C4-2B (cell line): ENCODE data around the gene RALB.
"Not testable (repeated sequence)": the region's sequence is repeated elsewhere in the genome, so short reads cannot be mapped to it uniquely, and the experiment has no call there.

Experiments
- H3K27ac ChIP-seq: fragments of 450-650 bp; 2 replicates; pipeline ENCODE4 v1.5.1; 2017
- ZFX ChIP-seq: fragments of 450-650 bp; IDR thresholded peaks from 2 replicates; pipeline ENCODE4 v1.6.1; 2017
- TF ChIP-seq, protein P1 (sequence below): fragments of 450-650 bp; conservative IDR thresholded peaks from 2 replicates; pipeline ENCODE4 v1.5.1; 2017; ENCODE audit warnings: mild to moderate bottlenecking

RALB gene

DNA sequence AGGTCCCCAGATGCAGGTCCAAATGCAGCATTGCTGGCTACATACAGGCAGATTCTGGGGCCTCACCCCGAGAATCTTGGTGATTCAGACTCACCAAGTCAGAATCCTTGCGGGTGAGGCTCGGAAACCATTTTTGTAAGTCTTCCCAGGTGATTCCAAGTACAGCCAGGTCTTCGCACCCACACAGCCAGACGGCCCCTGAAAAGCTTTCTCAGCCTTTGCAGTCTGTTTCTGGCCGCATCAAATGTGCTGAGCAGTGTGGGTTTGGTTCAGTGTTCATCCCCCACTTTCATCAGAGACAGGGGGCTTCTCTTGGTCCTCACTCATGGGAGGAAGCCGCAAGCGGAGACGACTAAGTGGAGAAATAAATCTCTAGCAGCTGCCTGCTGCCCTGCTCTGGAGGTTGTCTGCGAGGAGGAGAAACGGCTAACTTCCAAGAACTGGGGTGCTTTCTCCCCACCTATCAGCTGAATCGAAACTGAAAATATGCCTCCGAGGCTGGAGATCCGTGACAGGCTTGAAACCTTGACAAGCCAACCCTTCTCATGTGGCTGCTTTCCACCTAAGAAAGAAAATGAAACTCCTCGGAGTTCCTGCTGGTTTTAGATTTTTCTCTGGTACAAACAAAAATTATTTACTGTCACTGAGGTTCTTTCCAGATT lies 20.5 kb upstream of the RALB start:
- no peak overlapping the region for H3K27ac ChIP-seq

DNA sequence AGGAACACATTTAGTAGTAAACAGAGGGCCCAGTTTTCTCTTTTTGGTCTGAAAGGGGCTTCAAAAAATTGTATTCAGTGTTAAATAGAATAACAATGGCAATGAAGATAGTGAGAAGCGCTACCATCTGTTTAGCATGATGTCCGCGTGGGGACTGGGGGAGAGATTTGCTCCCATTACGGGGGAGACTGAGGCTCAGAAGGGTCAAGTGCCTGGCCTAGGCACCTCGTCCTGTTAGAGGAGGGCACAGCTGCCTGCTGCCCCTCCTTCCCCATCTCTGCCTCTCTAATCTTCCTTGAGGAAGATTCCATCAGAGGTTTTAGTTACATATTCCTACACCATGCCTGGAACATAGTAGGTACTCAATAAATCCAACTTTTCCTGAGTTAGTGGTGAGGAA lies 19.4 kb upstream of the RALB start:
- no peak overlapping the region for H3K27ac ChIP-seq
- TF ChIP-seq ZFX = no peak
- TF ChIP-seq, protein P1, sequence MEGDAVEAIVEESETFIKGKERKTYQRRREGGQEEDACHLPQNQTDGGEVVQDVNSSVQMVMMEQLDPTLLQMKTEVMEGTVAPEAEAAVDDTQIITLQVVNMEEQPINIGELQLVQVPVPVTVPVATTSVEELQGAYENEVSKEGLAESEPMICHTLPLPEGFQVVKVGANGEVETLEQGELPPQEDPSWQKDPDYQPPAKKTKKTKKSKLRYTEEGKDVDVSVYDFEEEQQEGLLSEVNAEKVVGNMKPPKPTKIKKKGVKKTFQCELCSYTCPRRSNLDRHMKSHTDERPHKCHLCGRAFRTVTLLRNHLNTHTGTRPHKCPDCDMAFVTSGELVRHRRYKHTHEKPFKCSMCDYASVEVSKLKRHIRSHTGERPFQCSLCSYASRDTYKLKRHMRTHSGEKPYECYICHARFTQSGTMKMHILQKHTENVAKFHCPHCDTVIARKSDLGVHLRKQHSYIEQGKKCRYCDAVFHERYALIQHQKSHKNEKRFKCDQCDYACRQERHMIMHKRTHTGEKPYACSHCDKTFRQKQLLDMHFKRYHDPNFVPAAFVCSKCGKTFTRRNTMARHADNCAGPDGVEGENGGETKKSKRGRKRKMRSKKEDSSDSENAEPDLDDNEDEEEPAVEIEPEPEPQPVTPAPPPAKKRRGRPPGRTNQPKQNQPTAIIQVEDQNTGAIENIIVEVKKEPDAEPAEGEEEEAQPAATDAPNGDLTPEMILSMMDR = no peak

More for the DNA sequence above, 20.5 kb upstream of the RALB start:
- TF ChIP-seq ZFX = no peak
- TF ChIP-seq, protein P1 = no peak

DNA sequence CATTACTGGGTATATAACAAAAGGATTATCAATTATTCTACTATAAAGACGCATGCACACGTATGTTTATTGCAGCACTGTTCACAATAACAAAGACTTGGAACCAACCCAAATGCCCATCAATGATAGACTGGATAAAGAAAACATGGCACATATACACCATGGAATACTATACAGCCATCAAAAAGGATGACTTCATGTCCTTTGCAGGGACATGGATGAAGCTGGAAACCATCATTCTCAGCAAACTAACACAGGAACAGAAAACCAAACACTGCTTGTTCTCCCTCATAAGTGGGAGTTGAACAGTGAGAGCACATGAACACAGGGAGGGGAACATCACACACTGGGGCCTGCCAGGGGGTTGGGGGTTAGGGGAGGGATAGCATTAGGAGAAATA lies 17.5 kb upstream of the RALB start:
- not testable (repeated sequence) for H3K27ac ChIP-seq

DNA sequence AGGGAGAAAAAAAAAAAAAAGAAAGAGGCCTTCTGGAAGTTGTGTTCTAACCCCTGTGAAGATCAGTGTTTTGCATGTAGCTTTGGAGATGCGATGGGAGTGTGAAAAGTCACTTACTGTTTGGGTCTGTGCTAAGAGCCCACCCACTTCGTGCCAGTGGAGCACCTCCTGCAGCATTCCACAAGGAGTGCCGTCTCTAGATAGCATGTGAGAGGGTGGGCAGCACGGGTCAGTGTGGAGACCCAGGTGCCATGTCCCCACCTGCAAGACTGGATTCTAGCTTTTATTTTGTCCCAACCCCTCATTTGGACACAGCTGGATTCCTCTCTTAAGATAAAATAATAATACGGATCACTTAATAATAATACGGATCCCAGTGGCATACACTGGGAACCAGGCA lies 17.0 kb upstream of the RALB start:
- H3K27ac ChIP-seq = no peak overlapping the region
- TF ChIP-seq, protein P1 = no peak

DNA sequence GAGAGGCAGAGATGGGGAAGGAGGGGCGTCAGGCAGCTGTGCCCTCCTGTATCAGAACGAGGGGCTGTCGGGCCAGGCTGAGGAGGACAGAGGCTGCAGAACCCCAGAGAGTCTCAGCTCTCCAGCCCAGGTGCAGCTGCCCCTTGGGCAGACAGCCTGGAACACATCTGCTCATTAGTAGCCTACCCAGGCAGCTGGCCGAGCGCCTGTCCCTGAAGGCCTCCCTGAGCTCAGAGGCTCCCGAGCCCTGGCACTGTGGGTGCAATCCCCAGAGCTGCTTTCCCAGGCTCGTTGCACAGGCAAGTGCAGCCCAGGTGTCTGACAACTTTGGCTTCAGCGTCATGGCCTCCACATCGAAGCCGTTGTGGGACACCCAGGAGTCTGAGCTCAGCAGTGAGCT lies 16.3 kb upstream of the RALB start:
- no peak overlapping the region for H3K27ac ChIP-seq
- no peak for TF ChIP-seq ZFX
- TF ChIP-seq, protein P1 = no peak

DNA sequence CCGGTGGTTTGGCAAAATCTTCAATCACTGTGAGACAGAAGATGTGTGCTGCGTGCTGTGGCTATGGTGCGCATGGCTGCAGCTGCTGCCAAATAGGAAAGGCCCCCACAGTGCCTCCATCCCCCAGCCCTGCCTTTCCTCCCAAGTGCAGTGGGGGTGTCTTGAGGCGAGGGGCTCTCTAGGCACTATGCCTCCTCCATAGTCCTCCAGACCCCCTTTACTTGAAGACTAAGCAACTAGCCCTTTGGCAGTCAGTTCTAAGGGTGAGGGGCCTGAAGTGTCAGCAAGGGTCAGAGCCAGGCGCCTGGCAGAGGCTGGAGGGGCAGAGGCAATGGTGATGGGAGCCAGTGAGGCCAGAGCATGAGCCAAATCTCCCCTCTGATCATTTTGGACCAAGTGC lies 15.9 kb upstream of the RALB start:
- TF ChIP-seq, protein P1 = no peak
- TF ChIP-seq ZFX = no peak
- H3K27ac ChIP-seq = no peak overlapping the region

DNA sequence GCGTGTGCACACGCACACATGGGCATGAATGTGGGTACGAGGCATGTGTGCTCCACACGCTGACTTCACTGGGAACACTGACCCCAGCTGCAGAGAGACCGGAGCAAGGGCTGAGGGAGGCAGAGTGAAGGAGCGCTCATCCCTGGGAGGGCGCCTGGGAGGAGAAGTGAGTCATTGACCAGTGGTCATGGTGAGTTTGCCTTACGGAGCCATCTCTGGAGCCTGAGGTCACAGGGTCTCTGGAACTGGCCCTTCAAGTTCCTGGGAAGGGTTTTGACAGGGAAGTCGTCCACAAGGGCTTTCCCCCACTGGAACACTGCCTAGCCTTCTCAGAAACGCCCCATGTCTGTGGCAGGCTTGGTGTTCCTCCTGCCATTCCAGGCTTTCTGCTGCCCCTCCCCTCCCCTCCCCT lies 15.2 kb upstream of the RALB start:
- no peak overlapping the region for H3K27ac ChIP-seq
- TF ChIP-seq, protein P1 = no peak
- TF ChIP-seq ZFX = no peak
